GM19043 (cell line): ENCODE results near the gene ADSS1.

Experiments
- ATAC-seq: cut with Tn5 transposase; IDR thresholded peaks from one replicate; pipeline ENCODE4 v1.9.1; 2021; ENCODE audit warnings: low read depth; ENCODE audit not compliant: unreplicated experiment

ADSS1 gene

DNA sequence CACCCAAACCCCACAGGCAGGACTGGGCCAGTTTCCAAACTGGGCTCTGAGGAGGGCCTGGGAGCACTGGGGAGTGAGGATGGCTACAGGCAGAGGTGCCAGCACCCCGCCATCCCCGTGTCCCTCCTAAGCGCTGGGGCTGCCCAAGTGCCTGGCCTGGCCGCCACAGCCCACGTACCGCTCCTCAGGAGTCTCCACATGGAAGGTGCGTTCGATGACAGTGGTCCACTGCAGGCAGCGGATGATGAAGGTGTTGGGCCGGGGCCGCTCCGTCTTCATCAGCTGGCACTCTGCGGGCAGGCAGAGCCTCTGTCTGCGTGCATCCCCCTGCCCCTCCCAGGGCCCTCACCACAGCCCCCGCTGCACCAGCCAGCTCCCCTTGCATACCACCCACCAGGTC is 52.5 kb downstream of the ADSS1 start:
- ATAC-seq = no peak

GRCh38 chr14:104776961-104777807 is 53.2 kb downstream of the ADSS1 start:
- no peak for ATAC-seq

DNA sequence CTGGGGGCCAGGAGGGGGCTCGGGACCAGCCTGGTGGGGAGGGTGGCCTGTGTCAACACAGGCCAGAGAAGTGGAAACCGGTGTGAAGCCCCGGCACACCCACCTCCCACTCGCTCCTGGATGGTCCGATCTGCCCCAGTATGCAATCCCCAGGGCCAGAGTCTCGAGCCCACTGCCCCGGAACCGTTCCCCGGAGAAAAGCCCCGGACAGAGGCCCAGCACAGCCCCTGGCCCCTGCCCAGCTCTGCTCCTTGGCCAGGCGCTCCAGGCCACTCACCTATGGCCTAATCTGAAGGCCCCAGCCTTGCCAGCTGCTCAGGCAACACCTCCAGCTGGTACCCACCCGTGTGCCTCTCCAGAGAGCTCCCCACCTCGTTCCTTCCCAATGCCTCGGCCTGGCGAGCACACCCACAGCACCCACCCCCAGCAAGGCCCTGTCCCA is 53.8 kb downstream of the ADSS1 start:
- ATAC-seq = no peak

- no peak for ATAC-seq
These were observed 54.8 kb downstream of the ADSS1 start for GRCh38 chr14:104778694-104779331.

DNA sequence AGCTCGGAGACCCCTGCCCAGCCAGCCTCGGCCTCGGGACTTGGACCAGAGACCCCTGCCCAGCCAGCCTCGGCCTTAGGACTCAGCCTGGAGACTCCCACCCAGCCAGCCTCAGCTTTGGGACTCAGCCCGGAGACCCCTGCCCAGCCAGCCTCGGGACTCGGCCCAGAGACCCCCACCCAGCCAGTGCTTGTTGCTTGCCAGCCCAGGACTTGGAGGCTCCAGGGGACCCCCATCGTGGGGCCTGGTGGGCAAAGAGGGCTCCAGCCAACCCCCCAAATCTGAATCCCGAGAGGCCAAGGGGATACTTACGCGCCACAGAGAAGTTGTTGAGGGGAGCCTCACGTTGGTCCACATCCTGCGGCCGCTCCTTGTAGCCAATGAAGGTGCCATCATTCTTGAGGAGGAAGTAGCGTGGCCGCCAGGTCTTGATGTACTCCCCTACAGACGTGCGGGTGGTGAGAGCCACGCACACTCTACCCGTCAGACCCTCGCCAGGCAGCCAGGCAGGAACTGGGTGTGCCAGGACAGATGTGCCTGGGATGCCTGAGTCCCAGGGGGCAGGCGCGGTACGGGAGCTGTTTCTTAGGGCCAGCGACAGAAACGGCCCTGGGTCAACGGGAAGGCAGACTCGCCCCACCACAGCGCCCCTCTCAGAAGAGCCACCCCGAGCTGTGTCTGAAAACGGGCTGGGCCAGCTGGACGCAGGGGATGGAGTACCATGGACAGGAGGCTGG is 55.9 kb downstream of the ADSS1 start:
- no peak for ATAC-seq

DNA sequence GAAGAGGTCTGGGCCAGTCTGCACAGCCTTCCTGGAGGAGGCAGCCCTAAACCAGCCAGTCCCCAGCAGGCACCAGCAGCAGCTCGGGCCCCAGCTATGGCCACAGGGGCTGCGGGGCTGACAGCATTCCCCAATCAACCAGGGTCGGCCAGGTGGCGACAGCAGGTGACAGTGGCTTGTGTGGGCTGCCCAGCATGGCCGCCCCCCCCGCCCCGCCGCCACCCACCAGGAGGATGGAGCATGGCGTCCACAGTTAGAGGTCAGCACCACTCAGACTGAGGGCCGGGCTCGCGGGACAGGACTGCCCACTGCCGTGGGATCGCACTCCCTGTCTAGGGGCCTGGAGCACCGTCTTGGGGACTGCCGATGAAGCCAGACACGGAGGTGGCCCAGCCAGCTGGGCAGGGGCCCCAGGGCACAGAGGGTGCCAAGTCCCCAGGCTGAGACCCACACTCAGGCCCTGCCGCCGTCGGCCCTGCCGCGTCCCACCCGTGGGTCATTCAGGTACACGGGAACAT is 56.5 kb downstream of the ADSS1 start:
- ATAC-seq = no peak

GRCh38 chr14:104781271-104782077 is 57.4 kb downstream of the ADSS1 start:
- ATAC-seq = no peak

- no peak for ATAC-seq
These were observed 58.2 kb downstream of the ADSS1 start for GRCh38 chr14:104782086-104782807.

DNA sequence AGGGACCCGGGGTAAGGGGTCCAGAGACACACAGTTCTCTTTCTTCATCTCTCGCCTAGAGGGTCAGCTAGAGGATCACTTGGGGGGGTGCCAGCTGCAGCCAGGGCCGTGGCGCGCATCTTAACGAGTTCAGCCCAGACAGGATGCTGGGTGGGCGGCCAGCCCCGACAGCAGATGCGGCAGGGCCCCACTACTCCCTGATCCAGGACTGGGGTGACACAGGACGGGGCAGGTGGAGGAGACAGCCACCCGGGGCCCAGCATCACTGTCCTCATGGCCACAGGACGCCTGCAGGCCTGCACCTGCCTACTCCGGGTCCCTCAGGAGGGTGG is 58.7 kb downstream of the ADSS1 start:
- ATAC-seq = no peak

DNA sequence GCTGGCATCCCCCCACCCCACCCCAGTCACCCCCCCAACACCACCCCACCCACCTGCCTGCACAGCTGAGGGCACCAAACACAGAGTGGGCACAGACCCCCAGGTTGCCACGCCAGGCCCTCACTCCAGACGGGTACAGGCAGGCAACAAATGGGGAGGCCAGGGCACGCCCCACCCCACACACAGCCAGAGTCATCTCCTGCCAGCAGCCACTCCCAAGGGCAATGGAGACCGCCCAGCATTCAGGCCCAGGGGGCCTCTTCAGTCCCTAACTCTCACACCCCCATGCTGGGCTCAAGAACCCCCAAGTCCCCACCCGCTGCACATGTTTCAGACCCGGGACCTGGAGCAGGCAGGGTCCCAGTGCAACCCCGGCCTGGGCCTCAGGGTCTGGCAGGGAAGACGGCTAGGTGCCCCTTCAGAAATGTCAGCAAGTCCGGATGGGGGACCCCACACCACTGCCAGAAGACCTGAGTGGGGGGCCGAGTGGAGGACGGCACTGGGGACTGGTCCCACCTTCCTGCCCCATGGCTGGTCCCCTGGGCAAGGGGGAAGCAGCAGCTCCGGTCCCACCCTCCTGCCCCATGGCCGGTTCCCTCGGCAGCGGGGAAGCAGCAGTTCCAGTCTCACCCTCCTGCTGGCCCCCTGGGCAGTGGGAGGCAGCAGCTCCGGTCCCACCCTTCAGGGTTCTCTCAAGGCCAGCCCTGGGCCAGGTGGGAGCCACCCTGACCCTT is 59.6 kb downstream of the ADSS1 start:
- ATAC-seq = no peak

GRCh38 chr14:104784218-104784568 is 60.2 kb downstream of the ADSS1 start:
- ATAC-seq = no peak

DNA sequence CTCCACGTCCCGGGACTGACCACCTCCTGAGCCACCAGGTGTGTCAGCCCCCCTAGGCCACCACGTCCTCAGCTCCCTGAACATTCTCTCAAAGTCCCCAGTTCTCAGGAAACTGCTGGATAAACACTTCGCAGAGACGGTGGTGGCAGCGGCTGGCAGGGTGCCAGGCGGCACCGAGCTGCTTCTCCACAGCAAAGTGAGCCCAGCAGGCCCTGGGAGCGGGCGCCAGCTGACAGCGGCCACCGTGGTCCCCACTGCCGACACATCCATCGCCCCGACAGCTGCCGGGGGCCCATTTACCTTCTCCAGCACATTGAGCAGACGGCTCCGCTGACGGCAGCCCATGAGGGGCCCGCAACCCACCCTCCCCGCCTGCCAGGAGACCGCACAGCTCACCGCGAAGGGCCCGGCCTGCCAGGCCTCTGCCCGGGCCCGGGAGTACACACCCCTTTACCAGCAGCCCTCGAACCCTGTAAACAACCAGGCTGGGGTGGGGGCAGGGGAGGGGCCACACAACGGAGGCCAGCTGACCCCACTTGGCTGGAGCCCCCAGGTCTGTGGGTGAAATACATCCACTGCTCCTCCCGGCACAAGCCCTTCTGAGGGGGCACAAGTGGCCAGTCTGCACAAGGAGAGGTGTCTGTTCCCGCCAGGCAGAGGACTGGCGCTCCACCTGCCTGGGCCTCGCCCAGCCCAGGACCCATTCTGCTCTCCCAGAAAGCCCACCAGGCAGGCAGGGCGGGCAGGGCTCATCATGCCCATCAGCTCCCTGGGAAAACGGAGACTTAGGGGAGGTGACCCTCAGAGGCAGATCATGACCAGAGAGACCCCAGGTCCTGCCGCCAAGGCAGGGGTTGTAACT is 61.0 kb downstream of the ADSS1 start:
- ATAC-seq = no peak

DNA sequence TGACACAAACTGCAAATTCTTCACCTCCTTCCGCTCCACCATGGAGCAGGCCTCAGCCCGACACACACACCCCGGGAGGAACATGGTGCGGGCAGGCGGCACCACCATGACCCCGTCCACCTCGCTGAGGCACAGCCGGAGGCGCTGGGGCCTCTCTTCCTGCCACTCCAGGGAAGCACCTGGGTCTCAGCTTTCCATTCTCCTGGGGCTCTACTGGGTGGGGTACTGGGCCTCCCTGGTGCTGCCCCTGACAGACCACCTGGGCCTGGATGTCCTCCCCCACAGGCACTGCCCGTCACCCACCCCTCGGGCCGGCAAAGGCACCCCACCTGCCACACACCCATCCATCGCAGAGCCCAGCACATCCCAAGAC is 61.7 kb downstream of the ADSS1 start:
- no peak for ATAC-seq

DNA sequence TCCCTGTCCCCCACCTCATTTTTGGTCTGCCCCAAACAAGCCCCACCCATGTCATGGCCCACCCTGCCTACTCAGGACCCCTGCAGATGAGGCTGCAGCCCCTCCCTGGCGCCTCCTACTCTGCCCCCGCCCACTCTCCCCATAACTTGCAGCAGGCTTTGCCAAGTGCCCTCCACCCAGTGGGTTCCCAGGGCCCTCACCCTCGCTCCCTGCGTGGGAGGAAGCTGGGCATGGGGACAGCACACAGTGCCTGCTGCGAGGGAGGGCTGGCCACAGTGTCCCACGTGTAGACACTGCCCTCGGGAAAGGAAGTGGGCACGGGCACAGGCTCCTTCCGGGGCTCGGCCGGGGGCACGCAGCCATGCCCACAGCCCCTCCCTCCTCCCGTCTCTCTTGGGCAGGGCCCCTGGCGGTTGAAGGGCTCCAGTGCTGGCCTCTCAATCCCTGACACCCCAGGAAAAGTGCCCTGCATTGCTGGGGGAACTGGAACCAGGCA is 62.1 kb downstream of the ADSS1 start:
- ATAC-seq = no peak

DNA sequence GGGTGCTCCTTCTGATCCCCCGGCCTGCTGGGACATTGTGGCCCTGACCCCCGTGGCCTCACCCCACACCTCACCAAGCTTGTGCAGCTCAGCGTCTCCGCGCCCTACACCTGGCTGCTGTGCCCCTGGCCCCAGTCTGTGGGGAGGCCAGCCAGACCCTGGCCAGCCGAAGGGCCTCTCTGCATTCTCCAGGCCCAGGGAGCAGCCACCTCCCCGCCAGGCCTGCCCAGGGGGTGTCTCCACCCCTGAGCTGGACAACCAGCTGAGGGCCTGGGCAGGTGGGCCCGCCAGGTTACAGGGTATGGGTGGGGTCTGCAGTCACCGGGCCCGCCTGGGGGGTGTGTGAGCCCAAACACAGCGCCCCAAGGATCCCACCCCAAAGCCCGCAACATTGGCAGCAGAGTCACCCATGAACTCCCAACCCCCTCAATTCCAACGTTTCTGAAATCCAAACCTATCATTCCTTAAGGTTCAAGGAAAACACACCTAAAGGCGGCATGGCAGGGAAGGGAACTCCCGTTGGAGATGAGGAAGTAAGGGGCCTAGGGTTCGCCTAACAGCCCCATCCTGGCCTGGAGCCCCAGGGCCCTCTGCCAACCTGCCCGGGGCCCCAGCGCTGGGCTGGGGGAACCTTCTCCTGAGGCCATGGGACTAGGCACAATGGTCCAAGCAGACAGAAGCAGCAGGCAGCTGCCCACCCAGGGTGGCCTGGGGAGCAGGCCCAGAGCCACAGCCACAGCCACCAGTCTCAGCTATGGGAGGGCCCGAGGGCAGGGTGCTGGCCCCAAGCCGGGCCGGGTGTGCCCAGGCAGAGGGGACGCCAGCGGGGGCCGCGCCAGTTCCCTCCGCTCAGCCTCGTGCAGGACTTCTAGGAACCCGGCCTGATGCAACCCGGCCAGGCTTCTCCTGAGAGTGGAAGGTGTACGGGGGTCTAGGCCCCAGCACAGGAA is 63.0 kb downstream of the ADSS1 start:
- no peak for ATAC-seq

GRCh38 chr14:104787736-104788135 is 63.7 kb downstream of the ADSS1 start:
- no peak for ATAC-seq

GRCh38 chr14:104788161-104788818 is 64.3 kb downstream of the ADSS1 start:
- ATAC-seq = no peak
